GM12873 (cell line): ENCODE measurements around the gene TAF6.

Experiments
- CTCF ChIP-seq: IDR thresholded peaks from 2 replicates; pipeline ENCODE4 v1.5.1; 2012; ENCODE audit warnings: low read depth, mild to moderate bottlenecking, moderate library complexity, low read length, control low read depth; ENCODE audit not compliant: insufficient read depth; ENCODE audit errors: missing control alignments

Gene TAF6

GRCh38 chr7:100088095-100088620 lies 31.0 kb downstream of the TAF6 start:
- TF ChIP-seq CTCF = no peak

- TF ChIP-seq CTCF = no peak
These were observed 32.0 kb downstream of the TAF6 start for GRCh38 chr7:100087055-100087750.

GRCh38 chr7:100085515-100085914 lies 33.6 kb downstream of the TAF6 start:
- TF ChIP-seq CTCF = no peak

- no peak for TF ChIP-seq CTCF
These were observed 36.2 kb downstream of the TAF6 start for GRCh38 chr7:100082978-100083377.

- peak; percentile 82 for TF ChIP-seq CTCF
These were observed 37.5 kb downstream of the TAF6 start, which contains the start of gene ZNF3 for GRCh38 chr7:100081535-100082102. ZNF3 (minus strand) TSS chr7:100081723; CDS start chr7:100077357, 4,366 bp downstream.

GRCh38 chr7:100080907-100081534 lies 38.1 kb downstream of the TAF6 start:
- no peak for TF ChIP-seq CTCF

- no peak for TF ChIP-seq CTCF
These were observed 40.1 kb downstream of the TAF6 start for GRCh38 chr7:100079024-100079560.
